HCT116 (cell line): ENCODE data around the gene USP16. TPM values are rescaled to one million over a fixed set of nuclear protein-coding genes. Genes with fewer than 3 reads are reported as not detected.
"Not testable (repeated sequence)": the region's sequence is repeated elsewhere in the genome, so short reads cannot be mapped to it uniquely, and the experiment has no call there.

Source experiments
- ATAC-seq: fragments of 200-7000 bp; cut with Tn5 transposase; 2 replicates; pipeline ENCODE4 v1.9.1; 2020; ENCODE audit warnings: mild to moderate bottlenecking, moderate library complexity
- BruUV-seq: library from RNA; stranded (reverse); fragments of 400-500 nt; replicated peaks from 2 replicates; lab custom pipeline; 2021; lab: Mats Ljungman, UMichigan
- CTCF ChIA-PET: fragments of 300-600 bp; sonication (Branson Sonifier 250); formaldehyde crosslinking; loops from one replicate; lab custom pipeline; 2021; ENCODE audit warnings: antibody characterized with exemption; lab: Charles Lee
- POLR2A ChIA-PET: fragments of 300-600, 350-600 bp; sonication (Branson Sonifier 250); formaldehyde crosslinking; loops from one replicate; lab custom pipeline; 2021; ENCODE audit warnings: antibody characterized with exemption; lab: Charles Lee
- RAD21 ChIA-PET, 2 experiments: fragments of 300-600 bp; sonication (Branson Sonifier 250); formaldehyde crosslinking; loops; one replicate each; lab custom pipeline; 2023; ENCODE audit warnings: low total read pairs in 2 of 2; ENCODE audit not compliant: uncharacterized antibody in 2 of 2, unreplicated experiment in 2 of 2, low non-redundant PET in 1 of 2; lab: Charles Lee
- DNase-seq: peaks from one replicate; pipeline ENCODE4 v3.0.0-alpha.2; 2010; ENCODE audit warnings: low read depth, low spot score
- H2AFZ ChIP-seq: fragments of 200-600 bp; shearing (Covaris generic), sonication (generic); 2 replicates; pipeline ENCODE4 v1.6.1; 2017; ENCODE audit warnings: low read depth, mixed run types, mixed read lengths, antibody characterized with exemption, low read length; ENCODE audit not compliant: poor library complexity, severe bottlenecking
- H3K27ac ChIP-seq: 2 replicates; pipeline ENCODE4 v1.5.1; 2012; ENCODE audit warnings: low read depth, low read length
- H3K27me3 ChIP-seq: fragments of 200-600 bp; sonication (generic); 2 replicates; pipeline ENCODE4 v1.6.1; 2016; ENCODE audit warnings: mixed run types, low read length, mixed read lengths; ENCODE audit not compliant: insufficient read depth
- H3K36me3 ChIP-seq, 2 experiments: fragments of 200-500 bp in 1 of 2; fragments of 200-600 bp in 1 of 2; sonication (Bioruptor generic) in 1 of 2; sonication (generic) in 1 of 2; 2 replicates each; pipeline versions ENCODE4 v1.5.1 to v1.6.1; 2014 to 2016; ENCODE audit warnings: low read length in 2 of 2, inconsistent platforms in 1 of 2, mixed read lengths in 1 of 2, mixed run types in 1 of 2; ENCODE audit not compliant: insufficient read depth in 2 of 2, control insufficient read depth in 1 of 2
- H3K4me1 ChIP-seq, 2 experiments: fragments of 200-600 bp in 1 of 2; sonication (generic) in 1 of 2; 2 replicates each; pipeline versions ENCODE4 v1.5.1 to v1.6.1; 2012 to 2017; ENCODE audit warnings: low read length in 2 of 2, inconsistent platforms in 1 of 2, mild to moderate bottlenecking in 1 of 2, mixed read lengths in 1 of 2, mixed run types in 1 of 2, moderate library complexity in 1 of 2; ENCODE audit not compliant: insufficient read depth in 2 of 2, control insufficient read depth in 1 of 2
- H3K4me2 ChIP-seq: fragments of 200-600 bp; sonication (generic); 2 replicates; pipeline ENCODE4 v1.6.1; 2017; ENCODE audit warnings: mixed run types, low read length, mixed read lengths
- H3K4me3 ChIP-seq, 2 experiments: fragments of 200-600 bp in 1 of 2; sonication (generic) in 1 of 2; replicated peaks in 1 of 2; 2 replicates each; pipeline ENCODE4 v1.5.1; 2011 to 2016; ENCODE audit warnings: low read length in 2 of 2, control low read depth in 1 of 2, low read depth in 1 of 2, mild to moderate bottlenecking in 1 of 2, mixed read lengths in 1 of 2, mixed run types in 1 of 2
- H3K79me2 ChIP-seq: fragments of 200-600 bp; sonication (generic); 2 replicates; pipeline ENCODE4 v1.6.1; 2017; ENCODE audit warnings: mild to moderate bottlenecking, mixed run types, low read length, moderate library complexity, mixed read lengths; ENCODE audit not compliant: insufficient read depth
- H3K9ac ChIP-seq: fragments of 200-600 bp; sonication (generic); 2 replicates; pipeline ENCODE4 v1.6.1; 2016; ENCODE audit warnings: low read length, mixed read lengths
- H3K9me2 ChIP-seq: fragments of 200-600 bp; sonication (generic), shearing (Covaris generic); 2 replicates; pipeline ENCODE4 v1.6.1; 2017; ENCODE audit warnings: mixed run types, mild to moderate bottlenecking, moderate library complexity; ENCODE audit not compliant: insufficient read depth
- H3K9me3 ChIP-seq, 2 experiments: fragments of 200-500 bp in 1 of 2; fragments of 200-600 bp in 1 of 2; sonication (Bioruptor generic) in 1 of 2; sonication (generic) in 1 of 2; 2 replicates each; pipeline ENCODE4 v1.6.1; 2014 to 2017; ENCODE audit warnings: low read length in 2 of 2, mixed read lengths in 2 of 2, inconsistent platforms in 1 of 2, low read depth in 1 of 2, mild to moderate bottlenecking in 1 of 2, mixed run types in 1 of 2, moderate library complexity in 1 of 2; ENCODE audit not compliant: control insufficient read depth in 1 of 2, insufficient read depth in 1 of 2
- H4K20me1 ChIP-seq: fragments of 200-600 bp; sonication (generic), shearing (Covaris generic); 2 replicates; pipeline ENCODE4 v1.6.1; 2017; ENCODE audit warnings: mixed run types, mild to moderate bottlenecking, moderate library complexity; ENCODE audit not compliant: insufficient read depth
- CEBPB ChIP-seq: IDR thresholded peaks from 2 replicates; pipeline ENCODE4 v1.6.1; 2012; ENCODE audit warnings: low read depth
- EGR1 ChIP-seq: IDR thresholded peaks from 2 replicates; pipeline ENCODE4 v1.6.1; 2012; ENCODE audit warnings: low read depth
- FOSL1 ChIP-seq: IDR thresholded peaks from 2 replicates; pipeline ENCODE4 v1.6.1; 2012; ENCODE audit warnings: low read depth
- JUND ChIP-seq: IDR thresholded peaks from 2 replicates; pipeline ENCODE4 v1.6.1; 2012
- POLR2A ChIP-seq: IDR thresholded peaks from 2 replicates; pipeline ENCODE4 v1.7.0; 2011; ENCODE audit warnings: borderline replicate concordance; ENCODE audit not compliant: insufficient read depth, insufficient read length; ENCODE audit errors: extremely low read depth
- RAD21 ChIP-seq: IDR thresholded peaks from 2 replicates; pipeline ENCODE4 v1.6.1; 2012; ENCODE audit warnings: low read depth, mild to moderate bottlenecking
- SIN3A ChIP-seq: IDR thresholded peaks from 2 replicates; pipeline ENCODE4 v1.6.1; 2012; ENCODE audit warnings: low read depth
- TCF7L2 ChIP-seq: IDR thresholded peaks from 2 replicates; pipeline ENCODE4 v1.7.0; 2011; ENCODE audit warnings: borderline replicate concordance, inconsistent platforms; ENCODE audit not compliant: insufficient read depth, insufficient read length; ENCODE audit errors: extremely low read depth
- YY1 ChIP-seq: IDR thresholded peaks from 2 replicates; pipeline ENCODE4 v1.6.1; 2011; ENCODE audit warnings: low read length, low read depth, moderate library complexity, mild to moderate bottlenecking; ENCODE audit not compliant: insufficient replicate concordance; ENCODE audit errors: extremely low read depth
- intact Hi-C: fragments of 100-400 bp; cut with micrococcal nuclease; formaldehyde crosslinking; loops from 2 replicates; pipeline ENCODE4 v1.10.0; 2022
- total RNA-seq: library from RNA; stranded (reverse); gene quantifications from one replicate; pipeline ENCODE4 v1.2.1, GENCODE V29; 2021; ENCODE audit not compliant: unreplicated experiment
- TF ChIP-seq, protein P1 (sequence below): IDR thresholded peaks from 2 replicates; pipeline ENCODE4 v1.6.1; 2012
- TF ChIP-seq, protein P2 (sequence below): IDR thresholded peaks from 2 replicates; pipeline ENCODE4 v1.6.1; 2012

Gene USP16
- total RNA-seq, 1 experiment from 2014 or later, result 35.9 TPM

- TF ChIP-seq, protein P1, sequence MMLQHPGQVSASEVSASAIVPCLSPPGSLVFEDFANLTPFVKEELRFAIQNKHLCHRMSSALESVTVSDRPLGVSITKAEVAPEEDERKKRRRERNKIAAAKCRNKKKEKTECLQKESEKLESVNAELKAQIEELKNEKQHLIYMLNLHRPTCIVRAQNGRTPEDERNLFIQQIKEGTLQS, result no peak
Measured at GRCh38 chr21:28982637-28983036, 41.8 kb upstream of the USP16 start (continued).

DNA sequence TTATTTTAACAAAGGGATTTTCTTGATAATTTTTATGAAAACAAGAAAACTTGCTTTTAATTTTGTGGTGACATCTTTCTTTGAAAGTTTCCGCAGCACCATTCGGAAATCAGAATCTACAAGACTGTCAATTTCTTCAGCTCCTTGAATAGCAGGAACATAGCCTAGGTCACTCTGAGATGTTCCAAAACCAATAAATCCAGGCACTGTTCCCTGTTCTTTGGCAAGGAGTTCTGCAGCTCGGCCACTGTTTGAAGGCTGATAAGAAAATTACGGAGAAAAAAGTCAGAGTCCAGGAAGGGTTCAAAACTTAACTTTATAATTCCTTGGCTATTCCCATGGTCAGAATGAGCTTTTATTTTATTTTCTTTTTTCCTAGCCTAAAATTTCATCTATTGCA, 37.8 kb upstream of the USP16 start:
- Histone ChIP-seq H3K9ac (no peak overlapping the region), H3K4me3 (no peak overlapping the region), H3K4me2 (no peak overlapping the region), H3K36me3 (peaks cover 25 to 26% of the 10 kb centered on the region in 2 experiments), H3K79me2 (peaks cover 62% of the 10 kb centered on the region), H3K9me3 (no peaks in the 10 kb centered on the region), H3K9me2 (no peaks in the 10 kb centered on the region), H3K27me3 (no peaks in the 10 kb centered on the region), H2AFZ (no peak overlapping the region), H3K4me1 (peaks cover 10 to 23% of the 10 kb centered on the region in 2 experiments), H4K20me1 (no peaks in the 10 kb centered on the region), H3K27ac (no peak overlapping the region)
- no peak for TF ChIP-seq CEBPB
- TF ChIP-seq TCF7L2, result no peak
- TF ChIP-seq POLR2A, result no peak
- no peak for TF ChIP-seq RAD21
- no peak for TF ChIP-seq YY1
- no peak for TF ChIP-seq SIN3A
- ChIA-PET CTCF (no interaction called here), POLR2A (no interaction called here), RAD21 (no interaction called here)
- intact Hi-C loops, result no loop called here
- no TSS peak for BruUV-seq
- DNase-seq (no peak), ATAC-seq (no peak)

GRCh38 chr21:28988146-28988545, 36.3 kb upstream of the USP16 start:
- H3K9me3 ChIP-seq, H3K9me2 ChIP-seq, RAD21 ChIA-PET, intact Hi-C loops, BruUV-seq, POLR2A ChIA-PET, H2AFZ ChIP-seq, H4K20me1 ChIP-seq, CTCF ChIA-PET, H3K27me3 ChIP-seq: not testable (repeated sequence)
- Histone ChIP-seq H3K4me2 (peak overlapping the region; percentile 64), H3K36me3 (peaks cover 16 to 18% of the 10 kb centered on the region in 2 experiments), H3K9ac (peak overlapping the region; percentile 50), H3K4me1 (peaks cover 11 to 28% of the 10 kb centered on the region in 2 experiments), H3K79me2 (peaks cover 71% of the 10 kb centered on the region), H3K27ac (peak overlapping the region; percentile 38; the same call in 1 of the 2 replicates), H3K4me3 (peak overlapping the region in 1 of 2 experiments; percentile 19; a peak in 2 of 4 replicates)
- TF ChIP-seq, protein P2, sequence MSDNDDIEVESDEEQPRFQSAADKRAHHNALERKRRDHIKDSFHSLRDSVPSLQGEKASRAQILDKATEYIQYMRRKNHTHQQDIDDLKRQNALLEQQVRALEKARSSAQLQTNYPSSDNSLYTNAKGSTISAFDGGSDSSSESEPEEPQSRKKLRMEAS, result peak; percentile 72
- 0 out of 2 replicates have a peak, but pooled peaks have one; percentile 32 for TF ChIP-seq EGR1
- TF ChIP-seq FOSL1, result peak; percentile 54
- TF ChIP-seq JUND, result peak; percentile 44; the same call in 1 of the 2 replicates
- DNase-seq (peak; percentile 54), ATAC-seq (peak; percentile 28; the same call in 1 of the 2 replicates)
